PFSK-1 (cell line): ENCODE data around the gene ACAP2.

ENCODE experiments used
- FOXP2 ChIP-seq: optimal IDR thresholded peaks from 2 replicates; pipeline ENCODE3; 2011; ENCODE audit warnings: borderline replicate concordance, control low read depth, inconsistent platforms; ENCODE audit not compliant: insufficient read depth; ENCODE audit errors: extremely low read length, extremely low read depth
- POLR2AphosphoS5 ChIP-seq: IDR thresholded peaks from 2 replicates; pipeline ENCODE4 v1.6.1; 2012; ENCODE audit warnings: low read depth, mild to moderate bottlenecking, control low read depth, low read length, moderate library complexity
- REST ChIP-seq, 2 experiments: IDR thresholded peaks; 2 replicates each; pipeline versions ENCODE4 v1.6.1 to v1.8.0; 2011 to 2012; ENCODE audit warnings: low read depth in 2 of 2, low read length in 2 of 2, control low read depth in 1 of 2, inconsistent platforms in 1 of 2, mild to moderate bottlenecking in 1 of 2, moderate library complexity in 1 of 2; ENCODE audit not compliant: insufficient read depth in 1 of 2
- SIN3A ChIP-seq: IDR thresholded peaks from 2 replicates; pipeline ENCODE4 v1.6.1; 2012; ENCODE audit warnings: mild to moderate bottlenecking, low read length, moderate library complexity, borderline replicate concordance; ENCODE audit not compliant: insufficient read depth
- TAF1 ChIP-seq: IDR thresholded peaks from 2 replicates; pipeline ENCODE4 v1.6.1; 2012; ENCODE audit warnings: low read length, control low read depth, borderline replicate concordance; ENCODE audit not compliant: insufficient read depth

ACAP2 gene

GRCh38 chr3:195411836-195412235, 31.0 kb downstream of the ACAP2 start:
- TF ChIP-seq POLR2AphosphoS5, result no peak
- TF ChIP-seq REST (IDR thresholded peaks at IDR 0.05; ENCODE audit: insufficient read depth in 1 of 2, low read depth in 2 of 2, low read length in 2 of 2), result no peak
- TF ChIP-seq FOXP2, result no peak
- TF ChIP-seq SIN3A, result no peak
- TF ChIP-seq TAF1, result no peak

- no peak for TF ChIP-seq REST (IDR thresholded peaks at IDR 0.05; ENCODE audit: insufficient read depth in 1 of 2, low read depth in 2 of 2, low read length in 2 of 2)
- TF ChIP-seq POLR2AphosphoS5, result no peak
- no peak for TF ChIP-seq FOXP2
- TF ChIP-seq TAF1, result no peak
- no peak for TF ChIP-seq SIN3A
These were observed 32.3 kb downstream of the ACAP2 start for GRCh38 chr3:195410546-195410945.

- TF ChIP-seq FOXP2 (no peak), TAF1 (no peak), SIN3A (no peak), REST (IDR thresholded peaks at IDR 0.05; ENCODE audit: insufficient read depth in 1 of 2, low read depth in 2 of 2, low read length in 2 of 2) (no peak), POLR2AphosphoS5 (no peak)
These were observed 35.0 kb downstream of the ACAP2 start for GRCh38 chr3:195407531-195408409.

GRCh38 chr3:195405651-195406050, 37.2 kb downstream of the ACAP2 start:
- TF ChIP-seq FOXP2 (no peak), TAF1 (no peak), REST (IDR thresholded peaks at IDR 0.05; ENCODE audit: insufficient read depth in 1 of 2, low read depth in 2 of 2, low read length in 2 of 2) (no peak)

GRCh38 chr3:195403841-195404408, 38.9 kb downstream of the ACAP2 start:
- TF ChIP-seq FOXP2, result no peak
- TF ChIP-seq POLR2AphosphoS5, result no peak
- TF ChIP-seq REST (IDR thresholded peaks at IDR 0.05; ENCODE audit: insufficient read depth in 1 of 2, low read depth in 2 of 2, low read length in 2 of 2), result no peak
- TF ChIP-seq SIN3A, result no peak
- TF ChIP-seq TAF1, result no peak
